HG03457 (cell line): ENCODE measurements around the gene HTT.
"Not testable (repeated sequence)": the region's sequence is repeated elsewhere in the genome, so short reads cannot be mapped to it uniquely, and the experiment has no call there.

ENCODE experiments used
- ATAC-seq: cut with Tn5 transposase; IDR thresholded peaks from one replicate; pipeline ENCODE4 v1.9.1; 2021; ENCODE audit warnings: moderate number of reproducible peaks; ENCODE audit not compliant: unreplicated experiment

The HTT gene

GRCh38 chr4:3118312-3118711 is 43.8 kb downstream of the HTT start:
- ATAC-seq = no peak

- no peak for ATAC-seq
These were observed 45.0 kb downstream of the HTT start for GRCh38 chr4:3119464-3119863.

GRCh38 chr4:3121110-3121509 is 46.6 kb downstream of the HTT start:
- ATAC-seq = no peak

GRCh38 chr4:3121596-3121995 is 47.1 kb downstream of the HTT start:
- no peak for ATAC-seq

GRCh38 chr4:3122081-3122563 is 47.6 kb downstream of the HTT start:
- no peak for ATAC-seq

GRCh38 chr4:3123181-3123671 is 48.7 kb downstream of the HTT start:
- ATAC-seq = no peak

- ATAC-seq = no peak
These were observed 49.7 kb downstream of the HTT start for GRCh38 chr4:3124070-3124767.

- ATAC-seq = no peak
These were observed 52.6 kb downstream of the HTT start for GRCh38 chr4:3127112-3127511.

- ATAC-seq = no peak
These were observed 53.6 kb downstream of the HTT start for GRCh38 chr4:3128058-3128457.

- no peak for ATAC-seq
These were observed 54.5 kb downstream of the HTT start for GRCh38 chr4:3128976-3129375.

GRCh38 chr4:3130201-3130600 is 55.7 kb downstream of the HTT start:
- ATAC-seq = no peak

- no peak for ATAC-seq
These were observed 56.3 kb downstream of the HTT start for GRCh38 chr4:3130826-3131225.

GRCh38 chr4:3134201-3134600 is 59.7 kb downstream of the HTT start:
- ATAC-seq = no peak

GRCh38 chr4:3135155-3136011 is 60.9 kb downstream of the HTT start:
- ATAC-seq = no peak

- ATAC-seq = no peak
These were observed 62.0 kb downstream of the HTT start for GRCh38 chr4:3136454-3136853.

- ATAC-seq = no peak
These were observed 63.4 kb downstream of the HTT start for GRCh38 chr4:3137908-3138307.

GRCh38 chr4:3145234-3145924 is 70.9 kb downstream of the HTT start:
- no peak for ATAC-seq

- ATAC-seq = no peak
These were observed 74.4 kb downstream of the HTT start for GRCh38 chr4:3148926-3149325.

- ATAC-seq = not testable (repeated sequence)
These were observed 76.8 kb downstream of the HTT start for GRCh38 chr4:3151238-3151637.

GRCh38 chr4:3157366-3157765 is 82.9 kb downstream of the HTT start:
- no peak for ATAC-seq

- no peak for ATAC-seq
These were observed 84.4 kb downstream of the HTT start for GRCh38 chr4:3158841-3159240.
